Type B pancreatic cell (in vitro differentiated cells): Measurements from ENCODE around the gene SLC4A5. TPM values are rescaled to one million over a fixed set of nuclear protein-coding genes. Genes with fewer than 3 reads are reported as not detected.
A peak's percentile ranks its signal among the peaks of the same experiment; 100 is the strongest.

Experiments used
- DNase-seq: peaks from one replicate; pipeline ENCODE4 v3.0.0; 2021; ENCODE audit warnings: mixed read lengths; ENCODE audit not compliant: unreplicated experiment; ENCODE audit errors: extremely low spot score
- H3K27ac Mint-ChIP-seq: 2 replicates; pipeline ENCODE4 v1.8.0; 2021; ENCODE audit warnings: mild to moderate bottlenecking, mixed read lengths
- H3K27me3 Mint-ChIP-seq: 2 replicates; pipeline ENCODE4 v1.8.0; 2021; ENCODE audit warnings: mixed read lengths
- H3K36me3 Mint-ChIP-seq: 2 replicates; pipeline ENCODE4 v1.8.0; 2021; ENCODE audit warnings: mixed read lengths
- H3K4me1 Mint-ChIP-seq: one replicate; pipeline ENCODE4 v1.8.0; 2021; ENCODE audit warnings: mixed read lengths; ENCODE audit not compliant: unreplicated experiment
- H3K4me3 Mint-ChIP-seq: 2 replicates; pipeline ENCODE4 v1.8.0; 2021; ENCODE audit warnings: mild to moderate bottlenecking, mixed read lengths
- H3K9me3 Mint-ChIP-seq: 2 replicates; pipeline ENCODE4 v1.8.0; 2021; ENCODE audit warnings: mixed read lengths
- CTCF ChIP-seq: fragments of 200-600 bp; sonication (generic); conservative IDR thresholded peaks from 2 replicates; pipeline ENCODE4 v1.5.0; 2021; ENCODE audit warnings: antibody characterized with exemption, mild to moderate bottlenecking
- total RNA-seq: library from RNA; stranded (reverse); gene quantifications from 2 replicates; pipeline ENCODE4 v1.2.1, GENCODE V29; 2021; ENCODE audit warnings: low replicate concordance

Gene SLC4A5
- total RNA-seq, 1 donor from 2014 or later, result 6.4 TPM

- no peak overlapping the region for H3K27ac Mint-ChIP-seq
- no peak for TF ChIP-seq CTCF
- no peaks in the 10 kb centered on the region for H3K9me3 Mint-ChIP-seq
- H3K27me3 Mint-ChIP-seq, result no peaks in the 10 kb centered on the region
- DNase-seq, result no peak
- H3K4me1 Mint-ChIP-seq, result peaks cover 10% of the 10 kb centered on the region
- no peak overlapping the region for H3K4me3 Mint-ChIP-seq
- peaks cover 3% of the 10 kb centered on the region for H3K36me3 Mint-ChIP-seq
Measured at GRCh38 chr2:74387346-74387745, 44.1 kb upstream of the SLC4A5 start.

- no peak for DNase-seq
- peaks cover 8% of the 10 kb centered on the region for H3K4me1 Mint-ChIP-seq
- H3K27ac Mint-ChIP-seq, result no peak overlapping the region
- H3K9me3 Mint-ChIP-seq, result no peaks in the 10 kb centered on the region
- H3K4me3 Mint-ChIP-seq, result no peak overlapping the region
- H3K27me3 Mint-ChIP-seq, result no peaks in the 10 kb centered on the region
- peak; percentile 17 for TF ChIP-seq CTCF
- H3K36me3 Mint-ChIP-seq, result peaks cover 10% of the 10 kb centered on the region
Measured at GRCh38 chr2:74385396-74385795, 42.2 kb upstream of the SLC4A5 start.

GRCh38 chr2:74384051-74384450, 40.8 kb upstream of the SLC4A5 start:
- H3K9me3 Mint-ChIP-seq, result no peaks in the 10 kb centered on the region
- no peak for TF ChIP-seq CTCF
- H3K4me3 Mint-ChIP-seq, result no peak overlapping the region
- H3K4me1 Mint-ChIP-seq, result peaks cover 14% of the 10 kb centered on the region
- no peaks in the 10 kb centered on the region for H3K27me3 Mint-ChIP-seq
- no peak for DNase-seq
- H3K27ac Mint-ChIP-seq, result no peak overlapping the region
- peaks cover 10% of the 10 kb centered on the region for H3K36me3 Mint-ChIP-seq

- Mint-ChIP-seq H3K9me3 (no peaks in the 10 kb centered on the region), H3K4me3 (no peak overlapping the region), H3K27me3 (no peaks in the 10 kb centered on the region), H3K4me1 (peaks cover 18% of the 10 kb centered on the region), H3K36me3 (peaks cover 10% of the 10 kb centered on the region), H3K27ac (no peak overlapping the region)
- DNase-seq, result no peak
- no peak for TF ChIP-seq CTCF
Measured at GRCh38 chr2:74383254-74383653, 40.0 kb upstream of the SLC4A5 start.

GRCh38 chr2:74381751-74382150, 38.5 kb upstream of the SLC4A5 start:
- no peak overlapping the region for H3K4me3 Mint-ChIP-seq
- no peaks in the 10 kb centered on the region for H3K9me3 Mint-ChIP-seq
- no peak for TF ChIP-seq CTCF
- no peak for DNase-seq
- H3K27me3 Mint-ChIP-seq, result no peaks in the 10 kb centered on the region
- H3K27ac Mint-ChIP-seq, result no peak overlapping the region
- peaks cover 18% of the 10 kb centered on the region for H3K4me1 Mint-ChIP-seq
- H3K36me3 Mint-ChIP-seq, result peaks cover 14% of the 10 kb centered on the region
